RPMI8226 (cell line): ENCODE results near the gene TEKTIP1.
A peak's percentile ranks its signal among the peaks of the same experiment; 100 is the strongest.
"Not testable (repeated sequence)": the region's sequence is repeated elsewhere in the genome, so short reads cannot be mapped to it uniquely, and the experiment has no call there.

Experiments
- DNase-seq: peaks from one replicate; pipeline ENCODE4 v3.0.0-alpha.2; 2015

The TEKTIP1 gene

DNA sequence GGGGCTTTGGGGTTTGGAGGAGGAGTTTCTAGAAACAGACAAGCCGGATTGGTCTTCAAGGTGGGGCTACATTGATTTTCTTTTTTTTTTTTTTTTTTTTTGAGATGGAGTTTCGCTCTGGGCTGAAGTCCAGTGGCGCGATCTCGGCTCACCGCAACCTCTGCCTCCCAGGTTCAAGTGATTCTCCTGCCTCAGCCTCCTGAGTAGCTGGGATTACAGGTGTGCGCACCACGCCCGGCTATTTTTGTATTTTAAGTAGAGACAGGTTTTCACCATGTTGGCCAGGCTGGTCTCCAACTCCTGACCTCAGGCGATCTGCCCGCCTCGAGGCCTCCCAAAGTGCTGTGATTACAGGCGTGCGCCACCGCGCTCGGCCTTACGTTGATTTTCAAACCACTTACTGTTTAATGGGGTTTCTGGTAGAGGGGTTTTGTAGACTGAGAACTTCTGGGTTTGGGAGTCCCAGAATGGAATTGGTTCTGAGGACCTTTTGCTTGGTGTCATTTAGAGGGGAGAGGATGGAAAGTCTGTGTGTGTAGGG, 30.8 kb upstream of the TEKTIP1 start:
- not testable (repeated sequence) for DNase-seq

DNA sequence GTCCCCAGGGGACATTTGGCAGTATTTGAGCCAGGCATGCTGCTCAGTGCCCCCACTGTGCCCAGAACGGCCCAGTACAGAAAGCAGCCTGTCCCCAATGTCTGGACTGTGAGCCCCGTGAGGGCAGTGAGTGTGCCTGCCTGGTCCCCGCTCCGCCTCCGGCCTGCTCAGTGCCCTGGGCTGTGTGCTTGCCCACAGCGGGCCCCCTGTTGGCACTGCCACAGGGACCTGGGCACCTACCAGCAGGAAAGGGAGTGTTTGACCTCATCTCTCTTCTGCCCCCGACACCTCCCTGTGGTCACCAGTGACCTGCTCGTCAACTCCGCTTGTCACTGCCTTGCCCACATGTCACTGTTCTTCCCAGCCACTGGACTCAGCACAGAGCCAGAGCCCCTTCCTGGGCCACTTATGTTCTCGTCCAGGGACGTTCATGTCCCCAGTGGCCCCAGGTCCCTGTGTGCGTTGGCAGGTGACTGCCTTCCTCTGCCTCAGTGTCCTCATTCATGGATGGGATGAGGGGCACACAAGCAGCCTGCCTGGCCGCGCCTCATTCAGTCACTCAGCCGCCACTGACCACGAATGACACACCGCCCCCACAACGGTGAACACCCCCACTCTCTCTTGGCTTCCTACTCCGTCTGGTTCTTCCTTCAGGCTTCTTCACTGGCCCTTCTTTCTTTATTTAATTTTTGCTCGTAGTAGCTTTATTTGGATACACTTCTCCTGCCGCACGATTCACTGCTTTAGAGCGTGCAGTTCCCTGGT, 30.0 kb upstream of the TEKTIP1 start:
- DNase-seq, result no peak

DNA sequence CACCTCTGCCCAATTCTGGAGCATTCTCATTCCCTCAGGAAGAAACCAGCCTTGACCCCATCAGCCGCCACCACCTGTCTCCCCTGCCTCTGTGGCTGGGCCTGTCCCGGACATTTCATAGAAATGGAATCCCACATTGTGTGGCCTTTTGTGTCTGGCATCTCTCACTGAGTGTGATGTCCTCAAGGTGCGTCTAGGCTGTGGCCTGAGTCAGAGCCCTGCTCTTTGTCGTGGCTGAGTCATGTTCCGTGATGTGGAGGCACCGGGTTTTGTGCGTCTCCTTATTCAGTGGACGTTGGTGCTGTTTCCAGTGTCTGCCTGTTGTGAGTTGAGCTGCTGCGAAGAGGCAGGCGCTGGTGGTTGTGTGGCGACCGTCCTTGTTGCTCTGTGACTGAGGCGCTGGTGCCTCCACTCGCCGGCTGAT, 29.4 kb upstream of the TEKTIP1 start:
- no peak for DNase-seq

DNA sequence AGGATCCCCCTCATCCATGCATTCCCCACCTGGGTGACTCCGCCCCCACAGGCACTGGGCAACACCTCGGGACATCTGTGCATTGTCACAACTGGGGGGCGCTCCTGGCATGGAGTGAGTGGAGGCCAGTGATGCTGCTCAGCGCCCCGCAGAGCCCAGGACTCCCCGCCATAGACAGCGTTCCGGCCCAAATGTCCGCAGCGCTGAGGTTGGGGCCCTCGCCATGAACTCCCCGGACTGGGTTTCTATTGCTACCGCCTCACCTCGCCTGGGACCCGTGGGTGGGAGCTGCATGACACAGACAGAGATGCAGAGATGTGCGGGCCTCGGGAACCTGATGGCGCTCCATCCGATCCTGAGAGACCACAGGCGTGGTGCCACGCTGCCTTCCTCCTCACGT, 28.2 kb upstream of the TEKTIP1 start:
- no peak for DNase-seq

DNA sequence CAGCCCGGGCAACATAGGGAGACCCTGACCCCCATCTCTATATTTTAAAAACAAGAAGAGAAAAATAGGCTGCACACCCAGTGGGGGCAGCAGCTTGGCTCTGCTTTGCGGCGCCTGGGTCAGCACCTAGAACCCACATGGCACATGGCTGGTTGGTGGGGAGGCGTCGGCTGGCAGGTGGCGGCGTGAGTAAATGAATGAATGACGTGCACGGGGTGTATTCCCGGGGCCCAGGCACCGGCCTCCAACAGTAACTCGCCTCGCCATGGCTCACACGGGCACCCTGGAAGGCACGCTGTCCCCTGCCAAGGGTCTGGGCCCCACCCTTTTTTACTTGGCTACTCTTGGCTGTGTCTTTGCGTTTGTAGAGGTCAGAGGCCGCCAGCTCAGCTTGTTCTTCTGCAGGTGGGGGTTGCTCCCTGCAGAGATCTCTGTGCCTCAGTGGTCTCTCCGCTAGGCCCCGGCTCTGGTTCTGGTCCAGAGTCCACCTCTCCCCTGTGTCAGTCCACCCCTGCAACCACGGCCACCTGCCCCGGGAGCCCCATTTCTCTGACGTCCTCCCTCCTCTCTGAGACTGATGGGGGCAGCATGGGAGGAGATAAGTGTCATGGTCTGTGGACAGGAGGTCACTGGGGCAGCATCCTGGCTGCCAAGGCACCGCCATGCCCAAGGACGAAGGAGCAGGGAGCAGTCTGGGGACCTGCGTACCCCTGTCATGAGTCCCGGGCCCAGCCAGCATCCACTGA, 27.3 kb upstream of the TEKTIP1 start:
- no peak for DNase-seq

DNA sequence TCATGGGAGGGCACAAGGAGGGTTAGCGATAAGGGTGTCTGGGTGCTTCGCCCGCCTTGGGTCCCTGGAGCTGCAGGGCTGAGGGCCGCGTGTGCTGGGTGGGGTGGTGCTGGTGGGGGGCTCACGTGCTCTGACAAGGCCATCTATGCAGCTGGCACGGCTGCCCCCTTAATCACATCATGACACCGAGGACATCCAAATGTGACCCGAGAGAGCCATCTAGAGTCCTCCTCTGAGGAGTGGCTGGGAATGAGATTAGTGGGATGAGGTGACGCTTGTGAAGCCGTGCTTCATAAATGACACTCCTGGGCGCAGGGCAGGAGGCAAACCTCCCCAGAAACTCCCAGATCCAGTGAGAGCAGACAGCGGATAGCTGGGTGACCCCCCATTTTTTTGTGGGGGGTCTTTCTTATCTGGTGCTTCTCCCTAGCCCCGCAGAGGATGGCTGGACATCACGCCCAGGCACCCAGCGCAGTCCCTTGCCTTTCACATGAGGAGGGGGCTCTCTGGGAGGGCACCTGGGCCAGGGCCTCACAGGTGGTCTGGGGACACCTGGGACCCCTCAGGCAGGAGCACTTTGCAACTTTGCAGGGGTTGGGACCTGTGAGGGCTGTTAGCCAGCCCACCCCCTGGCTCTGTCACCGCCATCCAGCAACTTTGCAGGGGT, 26.3 kb upstream of the TEKTIP1 start:
- DNase-seq, result no peak

DNA sequence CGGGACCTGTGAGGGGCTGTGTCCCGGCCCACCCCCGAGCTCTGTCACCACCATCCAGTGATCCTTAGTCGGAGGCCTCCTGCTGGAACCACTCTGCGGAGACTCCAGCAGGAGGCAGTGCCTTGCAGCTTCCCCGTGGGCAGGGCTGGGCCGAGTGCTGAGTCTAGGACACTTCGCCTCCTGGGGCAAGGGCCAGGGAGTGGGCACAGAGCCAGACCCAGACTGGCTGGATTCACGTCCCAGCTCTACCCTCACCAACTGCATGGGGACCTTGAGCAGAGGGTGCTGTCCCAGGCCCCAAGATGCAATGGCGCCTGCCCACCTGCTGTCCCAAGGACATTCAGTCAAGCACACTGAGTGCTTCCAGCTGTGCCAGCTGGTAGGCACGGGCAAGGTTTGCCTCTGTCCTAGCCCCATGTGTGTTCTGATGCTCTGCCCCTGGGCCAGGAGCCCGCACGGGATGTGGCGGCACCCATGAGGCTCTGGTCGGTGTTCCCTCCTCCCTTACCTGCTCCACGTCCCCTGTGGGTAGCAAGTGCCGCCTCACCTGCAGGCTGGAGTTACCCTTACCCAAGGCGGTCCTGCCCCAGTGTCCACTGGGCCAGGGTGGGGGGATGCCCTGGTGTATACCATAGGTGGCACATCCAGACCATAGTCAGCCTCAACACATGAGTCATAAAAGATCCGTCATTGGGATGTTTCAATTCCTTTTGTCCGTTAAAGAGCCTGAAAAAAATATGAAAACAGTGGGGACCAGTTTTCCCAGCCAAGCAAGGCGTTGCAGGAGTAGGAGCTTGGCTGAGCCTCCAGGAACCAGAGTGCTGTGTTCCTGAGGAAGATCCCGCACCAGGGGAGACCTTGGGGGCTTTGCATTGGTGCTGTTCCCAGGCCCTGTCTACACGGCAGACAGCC, 25.5 kb upstream of the TEKTIP1 start:
- DNase-seq, result no peak

DNA sequence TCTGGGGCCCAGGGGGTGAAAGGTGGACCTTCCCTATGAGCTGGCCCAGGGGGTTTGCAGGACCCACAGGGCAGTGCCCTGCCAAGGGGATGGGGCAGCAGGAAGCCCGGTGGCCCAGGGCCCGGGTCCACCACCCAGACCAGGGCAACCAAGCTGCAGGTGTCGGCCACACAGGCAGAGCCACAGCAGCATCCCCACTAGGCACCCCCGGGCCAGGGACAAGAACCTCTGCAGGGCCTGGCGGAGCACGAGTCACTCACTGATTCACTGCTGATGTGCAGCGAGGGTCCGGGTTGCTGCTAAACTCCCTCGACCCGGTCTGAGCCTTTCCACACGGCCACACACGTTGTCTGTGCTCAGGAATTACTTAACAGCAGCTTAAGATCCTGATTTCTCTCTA, 24.0 kb upstream of the TEKTIP1 start:
- no peak for DNase-seq

DNA sequence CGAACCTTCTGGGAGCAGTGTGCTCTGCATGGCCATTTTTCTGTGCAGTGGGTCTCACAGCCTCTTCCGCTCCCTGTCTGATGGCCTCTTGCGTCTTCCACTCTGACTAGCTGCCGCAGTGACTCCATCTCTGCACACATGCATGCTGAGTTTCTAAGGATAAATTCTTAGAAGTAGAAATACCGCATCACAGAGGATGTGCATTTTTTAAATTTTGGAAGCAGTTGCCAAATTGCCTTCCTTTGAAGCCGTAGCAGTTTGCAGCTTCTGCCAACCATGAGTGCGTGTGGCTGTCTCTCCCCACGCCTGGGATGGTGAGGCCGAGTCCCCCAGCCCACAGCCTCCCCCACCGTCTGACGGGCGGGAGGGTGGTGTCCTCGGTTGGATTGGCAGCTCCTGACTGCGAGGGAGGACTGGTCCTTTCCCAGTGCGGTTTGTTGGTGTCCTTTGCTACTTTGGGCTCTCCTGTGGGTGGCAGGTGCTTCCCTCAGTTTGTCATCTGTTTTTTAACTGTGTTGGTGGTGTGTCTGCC, 23.0 kb upstream of the TEKTIP1 start:
- DNase-seq, result no peak

DNA sequence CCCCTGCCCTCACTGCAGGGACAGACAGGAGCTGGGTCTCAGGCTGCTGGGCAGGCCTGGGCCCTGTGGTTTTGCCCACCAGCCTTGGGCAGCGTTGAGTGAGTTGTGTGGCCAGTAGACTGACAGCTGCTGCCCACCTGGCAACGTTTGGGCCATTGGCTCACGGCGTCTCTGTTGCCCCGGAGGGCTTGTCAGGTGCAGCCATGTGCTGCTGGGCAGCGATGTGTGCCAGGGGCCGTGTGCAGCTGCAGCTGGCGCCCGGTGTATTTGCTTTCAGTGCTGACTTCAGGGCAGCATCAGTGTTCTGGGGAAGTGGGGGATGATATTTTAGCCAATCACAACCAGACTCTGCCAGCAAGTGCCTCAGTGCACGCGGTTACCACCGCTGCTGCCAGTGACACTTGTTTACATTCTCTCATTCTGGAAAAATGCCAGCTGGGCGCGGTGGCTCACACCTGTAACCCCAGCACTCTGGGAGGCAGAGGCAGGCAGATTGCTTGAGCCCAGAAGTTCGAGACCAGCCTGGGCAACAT, 22.2 kb upstream of the TEKTIP1 start:
- DNase-seq, result peak; percentile 96

DNA sequence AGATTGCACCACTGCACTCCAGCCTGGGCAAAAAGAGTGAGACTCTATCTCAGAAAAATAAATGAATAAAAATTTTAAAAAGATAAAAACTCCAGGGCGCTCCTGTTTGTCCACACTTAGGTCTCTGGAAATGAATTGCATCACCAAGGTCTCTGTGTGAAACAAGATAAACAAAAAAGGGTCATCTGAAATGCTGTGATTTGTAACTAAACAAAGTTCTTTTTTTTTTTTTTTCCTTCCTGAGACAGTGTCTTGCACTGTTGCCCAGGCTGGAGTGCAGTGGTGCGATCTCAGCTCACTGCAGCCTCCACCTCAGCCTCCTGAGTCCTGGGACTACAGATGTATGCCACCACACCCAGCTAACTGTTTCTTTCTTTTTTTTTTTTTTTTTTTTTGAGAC, 21.3 kb upstream of the TEKTIP1 start:
- no peak for DNase-seq

DNA sequence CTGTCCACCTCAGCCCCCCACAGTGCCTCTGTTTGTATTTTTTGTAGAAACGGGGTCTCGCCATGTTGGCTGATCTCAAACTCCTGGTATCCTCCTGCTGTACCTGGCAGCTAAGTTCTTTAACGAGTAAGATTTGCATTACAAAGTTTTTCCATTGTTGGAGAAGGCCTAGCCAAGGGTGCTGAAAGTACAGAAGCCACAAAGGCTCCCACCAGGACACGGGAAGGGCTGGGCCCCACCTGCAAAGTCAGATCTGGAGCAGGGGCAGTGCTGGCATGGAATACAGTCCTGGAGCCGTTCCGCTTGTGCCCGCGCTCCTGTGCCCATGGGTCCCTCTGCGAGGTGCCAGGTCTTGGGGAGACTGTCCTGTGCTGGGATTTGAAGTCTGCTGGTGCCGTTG, 20.7 kb upstream of the TEKTIP1 start:
- no peak for DNase-seq

DNA sequence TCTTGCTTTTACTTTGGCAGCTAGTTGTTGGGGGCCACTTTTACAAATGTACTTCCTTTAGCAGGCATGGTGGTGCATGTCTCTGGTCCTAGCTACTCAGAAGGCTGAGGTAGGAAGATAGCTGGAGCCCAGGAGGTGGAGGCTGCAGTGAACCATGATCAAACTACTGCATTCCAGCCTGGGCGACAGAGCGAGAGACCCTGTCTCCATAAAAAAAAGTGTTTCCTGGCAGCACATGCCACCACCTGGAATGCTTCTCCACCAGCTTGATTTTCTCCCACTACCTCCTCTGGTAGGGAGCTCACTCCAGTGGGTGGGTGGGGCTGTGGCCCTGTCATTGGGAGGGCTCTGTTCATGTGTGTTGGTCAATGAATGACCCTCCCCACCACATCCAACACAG, 20.3 kb upstream of the TEKTIP1 start:
- DNase-seq, result no peak

DNA sequence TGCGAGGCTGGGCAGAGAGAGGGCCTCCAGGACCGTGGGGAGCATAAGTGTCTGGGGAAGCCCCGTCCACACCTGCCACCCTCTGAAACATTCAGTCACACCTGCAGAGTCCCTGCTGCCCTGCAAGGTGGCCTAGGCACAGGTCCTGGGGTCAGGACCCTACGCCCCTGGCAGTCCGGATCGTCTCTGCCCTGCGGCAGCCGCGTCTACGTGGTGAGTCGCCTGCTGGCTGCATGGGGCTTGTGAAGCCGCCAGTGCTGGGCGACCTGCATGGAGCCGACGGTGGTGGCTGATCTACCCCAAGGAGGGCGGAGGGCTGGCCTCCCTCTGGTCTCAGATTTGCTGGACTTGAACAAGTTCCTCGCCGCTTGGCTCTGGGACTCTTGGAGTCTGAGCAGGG, 19.8 kb upstream of the TEKTIP1 start:
- DNase-seq, result no peak

DNA sequence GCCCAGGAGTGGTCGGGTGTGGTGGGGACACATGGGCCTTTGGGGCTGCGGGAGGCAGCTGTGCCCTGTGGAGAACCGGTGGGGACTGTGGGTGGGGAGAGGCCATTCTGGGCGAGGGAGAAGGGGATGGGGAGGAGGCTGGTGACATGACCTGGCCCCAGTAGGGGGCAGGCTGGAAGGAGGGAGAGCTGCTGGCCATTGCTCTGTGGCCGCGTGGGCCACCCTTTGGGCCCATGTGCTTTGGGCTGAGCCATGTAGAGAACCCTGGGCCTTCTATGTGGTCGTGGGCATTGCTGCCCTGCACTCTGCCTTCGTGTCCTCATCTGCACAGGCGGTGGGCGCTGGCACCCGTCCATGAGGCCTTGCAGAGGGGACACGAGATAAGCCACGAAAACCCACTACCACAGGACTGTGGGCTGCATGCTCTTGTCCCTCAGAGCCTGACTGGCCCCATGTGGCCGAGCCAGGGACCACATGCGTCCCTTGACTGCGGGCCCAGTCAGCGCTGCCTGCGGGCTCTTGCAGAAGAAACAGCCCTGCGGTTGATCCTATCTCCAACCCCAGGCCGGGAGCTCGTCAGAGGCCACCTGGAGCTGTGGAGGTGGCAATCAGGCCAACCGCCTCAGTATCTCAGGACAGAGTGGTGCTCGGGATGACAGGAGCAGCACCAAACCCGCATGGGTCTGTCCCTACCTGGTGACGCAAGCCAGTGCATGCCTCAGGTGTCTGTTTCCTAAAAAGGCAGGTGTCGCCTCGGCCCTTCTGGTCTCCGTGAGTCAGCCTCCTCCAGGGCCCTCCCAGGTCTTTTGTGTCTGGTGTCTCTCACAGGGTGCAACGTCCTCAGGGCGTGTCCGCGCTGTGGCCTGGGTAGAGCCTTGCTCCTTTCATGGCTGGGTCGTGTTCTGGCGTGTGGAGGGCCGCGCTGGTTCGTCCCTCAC, 18.5 kb upstream of the TEKTIP1 start:
- no peak for DNase-seq

DNA sequence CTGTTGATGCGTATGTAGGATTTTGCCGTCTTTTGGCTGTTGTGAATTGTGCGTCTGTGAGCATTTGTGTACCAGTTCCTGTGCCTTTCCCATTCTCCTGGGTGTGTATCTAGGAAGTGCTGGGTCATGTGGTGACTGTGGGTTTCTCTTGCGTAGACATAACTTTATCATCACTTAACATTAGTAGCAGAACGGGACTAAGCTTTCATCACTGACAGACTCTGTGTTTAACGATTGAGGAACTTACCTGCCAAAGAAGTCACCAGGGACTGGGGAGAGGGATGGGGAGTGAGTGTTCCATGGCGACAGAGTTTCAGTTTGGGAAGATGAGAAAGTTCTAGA, 17.9 kb upstream of the TEKTIP1 start:
- DNase-seq, result no peak

DNA sequence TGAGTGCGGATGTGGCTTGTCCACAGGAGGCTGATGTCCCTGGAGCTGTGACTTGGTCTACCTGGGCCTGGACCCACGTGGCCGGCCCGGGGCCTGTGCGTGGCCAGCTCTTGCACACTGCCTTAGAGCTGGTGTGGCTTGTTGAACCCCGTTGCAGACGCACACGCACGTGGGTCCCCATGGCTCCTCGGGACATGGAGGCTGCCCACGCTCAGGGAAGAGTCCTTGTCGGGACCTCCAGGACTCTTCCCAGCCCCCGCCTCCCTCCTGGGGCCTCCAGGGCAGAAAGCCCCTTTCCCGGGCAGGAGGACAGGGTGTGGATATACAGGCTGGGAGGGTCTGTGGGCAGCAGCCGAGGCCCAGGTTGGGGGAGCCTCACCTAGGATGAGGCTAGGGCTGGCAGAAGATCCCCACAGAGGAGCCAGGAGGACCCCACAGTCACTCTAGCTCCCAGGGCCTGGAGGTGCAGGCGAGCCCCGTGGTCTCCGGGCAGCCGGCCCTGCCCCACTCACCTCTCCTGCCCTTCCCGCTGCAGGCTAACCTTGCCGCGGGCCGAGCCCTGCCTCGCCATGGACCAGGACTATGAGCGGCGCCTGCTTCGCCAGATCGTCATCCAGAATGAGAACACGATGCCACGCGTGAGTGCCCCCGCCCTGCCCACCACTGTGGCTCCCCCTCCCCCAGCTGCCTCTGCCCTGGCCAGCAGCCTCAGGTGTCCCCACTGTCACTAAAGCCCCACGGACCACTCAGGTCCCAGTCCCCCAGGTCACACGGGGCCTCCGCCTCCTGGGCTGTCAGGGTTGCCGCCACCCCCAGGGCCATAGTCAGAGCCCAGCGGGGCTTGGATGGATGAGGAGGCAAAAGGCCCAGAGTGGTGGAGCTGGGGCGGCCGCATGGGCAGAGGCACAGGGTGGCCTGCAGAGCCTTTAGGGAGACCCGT, 16.3 kb upstream of the TEKTIP1 start:
- DNase-seq, result no peak

DNA sequence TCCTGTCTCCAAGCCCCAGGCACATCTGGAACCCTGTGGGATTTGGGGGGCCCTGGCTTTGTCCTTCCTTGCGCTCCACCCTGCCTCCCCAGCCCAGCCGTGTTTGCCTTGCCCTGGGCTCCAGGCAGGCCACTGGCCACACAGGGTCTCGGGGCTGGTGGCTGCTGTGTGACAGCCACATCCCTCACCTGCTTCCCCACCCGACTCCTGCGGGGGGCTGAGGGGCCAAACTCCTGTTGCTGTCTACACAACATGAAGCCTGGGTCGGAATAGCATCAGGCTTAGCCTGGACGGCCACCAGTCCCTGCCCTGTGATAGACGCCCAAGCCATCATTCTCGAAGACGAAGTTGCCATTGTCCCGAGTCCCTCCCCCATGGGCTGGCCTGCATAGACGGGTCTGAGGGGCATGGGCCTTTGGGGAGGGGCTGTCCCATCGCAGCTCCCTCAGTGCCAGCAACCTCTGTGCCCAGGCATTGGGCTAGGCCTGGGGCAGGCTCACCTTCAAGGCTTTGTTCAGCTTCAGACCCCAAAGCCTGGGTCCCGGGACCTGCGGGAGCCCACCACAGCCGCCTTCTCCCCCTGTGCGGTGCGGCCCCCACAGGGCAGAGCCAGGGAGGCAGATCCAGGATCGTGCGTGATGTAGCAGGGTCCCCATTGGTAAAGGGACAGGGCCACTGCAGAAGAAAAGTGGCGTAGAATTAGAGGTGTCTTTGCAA, 15.5 kb upstream of the TEKTIP1 start:
- DNase-seq, result no peak
